Skeletal muscle satellite cell (primary cell): ENCODE measurements around the gene SMAD5.

Experiments used
- H3K27me3 ChIP-seq: 2 replicates; pipeline ENCODE4 v1.7.0; 2013; ENCODE audit warnings: low read length; ENCODE audit not compliant: control insufficient read depth, insufficient read depth
- H3K36me3 ChIP-seq: 2 replicates; pipeline ENCODE4 v1.7.0; 2013; ENCODE audit warnings: mild to moderate bottlenecking, control low read depth, low read length; ENCODE audit not compliant: insufficient read depth
- H3K4me1 ChIP-seq: 2 replicates; pipeline ENCODE4 v1.7.0; 2013; ENCODE audit warnings: low read length; ENCODE audit not compliant: control insufficient read depth, insufficient read depth
- H3K4me2 ChIP-seq: 2 replicates; pipeline ENCODE4 v1.7.0; 2013; ENCODE audit warnings: mild to moderate bottlenecking, low read length
- H3K4me3 ChIP-seq: 2 replicates; pipeline ENCODE4 v1.7.0; 2013; ENCODE audit warnings: low read length
- H3K9ac ChIP-seq: 2 replicates; pipeline ENCODE4 v1.7.0; 2013; ENCODE audit warnings: mild to moderate bottlenecking, low read depth, low read length, moderate library complexity
- H3K9me3 ChIP-seq: replicated peaks from 2 replicates; pipeline ENCODE4 v1.7.0; 2013; ENCODE audit warnings: mild to moderate bottlenecking, control low read depth, low read length

The SMAD5 gene

GRCh38 chr5:136162008-136162407 lies 29.4 kb downstream of the SMAD5 start:
- H3K4me1 ChIP-seq: peaks cover 4% of the 10 kb centered on the region
- H3K27me3 ChIP-seq: no peaks in the 10 kb centered on the region
- H3K9ac ChIP-seq: no peak overlapping the region
- no peak overlapping the region for H3K4me2 ChIP-seq
- no peaks in the 10 kb centered on the region for H3K9me3 ChIP-seq
- no peak overlapping the region for H3K4me3 ChIP-seq
- peaks cover 47% of the 10 kb centered on the region for H3K36me3 ChIP-seq

DNA sequence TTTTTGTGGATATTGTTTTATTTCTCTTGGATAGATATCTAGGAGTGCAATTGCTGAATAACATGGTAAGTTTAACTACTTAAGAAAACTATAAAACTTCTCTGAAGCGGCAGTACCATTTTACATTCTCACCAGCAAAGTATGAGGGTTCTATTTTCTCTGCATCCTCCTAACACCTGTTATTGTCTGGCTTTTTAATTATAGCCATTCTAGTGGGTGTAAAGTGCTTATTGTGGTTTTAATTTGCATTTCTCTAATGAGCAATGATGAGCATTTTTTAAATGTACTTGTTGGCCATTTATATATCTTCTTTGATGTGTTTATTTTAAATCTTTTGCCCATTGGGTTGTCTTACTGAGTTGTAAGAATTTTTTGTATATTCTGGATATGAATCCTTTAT lies 31.6 kb downstream of the SMAD5 start:
- Histone ChIP-seq H3K4me2 (no peak overlapping the region), H3K4me3 (no peak overlapping the region), H3K27me3 (no peaks in the 10 kb centered on the region), H3K36me3 (peaks cover 45% of the 10 kb centered on the region), H3K4me1 (peaks cover under 1% of the 10 kb centered on the region), H3K9me3 (no peaks in the 10 kb centered on the region), H3K9ac (no peak overlapping the region)

DNA sequence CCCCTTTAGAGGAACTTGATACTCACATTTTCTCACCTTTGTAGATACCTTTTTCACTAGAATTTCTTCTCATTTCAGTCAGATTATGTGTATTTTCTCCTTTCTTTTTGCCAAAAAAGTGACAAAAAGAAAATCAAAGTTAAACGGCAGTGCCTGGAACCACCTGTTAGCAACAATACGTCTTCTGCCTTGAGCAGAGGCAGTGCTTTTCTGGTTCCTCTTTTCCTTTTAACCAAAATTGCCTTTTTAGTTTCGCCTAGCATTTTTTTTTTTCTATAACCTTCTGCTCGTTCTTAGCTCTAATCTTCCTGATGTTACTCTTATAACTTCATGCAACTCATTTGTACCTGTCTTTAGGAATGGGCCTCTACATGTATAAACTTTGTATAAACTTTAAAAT lies 34.3 kb downstream of the SMAD5 start:
- no peak overlapping the region for H3K4me2 ChIP-seq
- H3K9me3 ChIP-seq: no peaks in the 10 kb centered on the region
- no peak overlapping the region for H3K9ac ChIP-seq
- peaks cover 45% of the 10 kb centered on the region for H3K36me3 ChIP-seq
- H3K4me3 ChIP-seq: no peak overlapping the region
- H3K27me3 ChIP-seq: no peaks in the 10 kb centered on the region
- no peaks in the 10 kb centered on the region for H3K4me1 ChIP-seq

GRCh38 chr5:136169218-136169617 lies 36.6 kb downstream of the SMAD5 start:
- Histone ChIP-seq H3K9me3 (no peaks in the 10 kb centered on the region), H3K4me1 (no peaks in the 10 kb centered on the region), H3K36me3 (peaks cover 50% of the 10 kb centered on the region), H3K4me3 (no peak overlapping the region), H3K9ac (no peak overlapping the region), H3K27me3 (no peaks in the 10 kb centered on the region), H3K4me2 (no peak overlapping the region)

GRCh38 chr5:136174021-136174659 lies 41.5 kb downstream of the SMAD5 start:
- H3K27me3 ChIP-seq: no peaks in the 10 kb centered on the region

DNA sequence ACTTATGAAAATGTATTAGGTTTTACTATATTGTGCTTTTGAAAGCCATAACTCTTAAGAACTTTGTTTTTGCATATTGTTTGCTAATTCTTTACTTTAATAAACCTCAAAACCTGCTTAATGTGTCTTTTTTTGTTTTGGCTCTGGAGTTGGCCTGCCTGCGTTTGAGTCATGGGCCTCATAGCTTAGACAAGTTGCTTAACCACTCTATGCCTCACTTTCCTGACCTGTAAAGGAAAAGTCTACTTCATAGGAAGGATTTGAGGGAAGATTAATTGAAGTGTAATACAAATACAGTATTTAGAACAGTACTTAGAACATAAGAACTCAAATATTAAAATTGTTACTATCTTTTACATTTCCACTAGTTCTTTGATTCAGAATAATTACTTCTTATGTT lies 50.0 kb downstream of the SMAD5 start:
- Histone ChIP-seq H3K36me3 (peaks cover 38% of the 10 kb centered on the region), H3K4me3 (no peak overlapping the region), H3K4me1 (no peaks in the 10 kb centered on the region), H3K9ac (no peak overlapping the region), H3K9me3 (no peaks in the 10 kb centered on the region), H3K27me3 (no peaks in the 10 kb centered on the region), H3K4me2 (no peak overlapping the region)

More at GRCh38 chr5:136174021-136174659, 41.5 kb downstream of the SMAD5 start:
- Histone ChIP-seq H3K9me3 (no peaks in the 10 kb centered on the region), H3K4me2 (no peak overlapping the region), H3K36me3 (peaks cover 55% of the 10 kb centered on the region), H3K4me3 (no peak overlapping the region), H3K4me1 (no peaks in the 10 kb centered on the region), H3K9ac (no peak overlapping the region)

DNA sequence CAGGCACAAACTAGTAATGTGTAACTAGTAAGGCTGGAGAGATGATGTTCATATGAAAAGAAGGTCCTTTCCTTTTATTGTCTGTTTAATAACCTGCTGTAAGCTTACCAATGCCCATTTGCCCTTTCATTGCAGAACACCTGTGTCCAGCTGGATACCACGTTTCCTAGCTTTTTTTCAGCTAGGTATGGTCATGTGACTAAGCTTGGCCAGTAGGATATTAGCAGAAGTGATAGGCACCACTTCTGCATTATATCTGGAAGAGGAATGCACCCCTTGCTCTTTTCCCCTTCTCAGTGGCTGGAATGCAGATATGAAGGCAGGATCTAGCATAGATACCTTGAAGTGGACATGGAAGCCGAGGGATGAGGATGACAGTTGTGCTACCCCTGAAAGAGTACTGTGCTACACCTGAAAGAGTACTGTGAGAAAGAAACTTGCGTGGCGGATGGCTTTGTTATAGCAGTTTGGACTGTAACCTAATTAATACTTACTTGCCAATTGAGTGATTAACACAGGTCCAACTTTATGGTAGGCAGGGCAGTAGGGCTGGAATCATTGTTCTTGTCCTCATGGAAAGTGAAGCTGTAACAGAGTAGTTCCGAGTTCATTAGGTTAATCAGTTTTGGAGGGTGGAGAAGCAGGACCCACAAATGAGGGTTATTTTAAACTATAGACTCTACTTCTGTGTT lies 53.5 kb downstream of the SMAD5 start:
- H3K9me3 ChIP-seq: no peaks in the 10 kb centered on the region
- peaks cover 30% of the 10 kb centered on the region for H3K36me3 ChIP-seq
- H3K9ac ChIP-seq: no peak overlapping the region
- peaks cover 19% of the 10 kb centered on the region for H3K27me3 ChIP-seq
- H3K4me1 ChIP-seq: no peaks in the 10 kb centered on the region
- H3K4me2 ChIP-seq: no peak overlapping the region
- no peak overlapping the region for H3K4me3 ChIP-seq

DNA sequence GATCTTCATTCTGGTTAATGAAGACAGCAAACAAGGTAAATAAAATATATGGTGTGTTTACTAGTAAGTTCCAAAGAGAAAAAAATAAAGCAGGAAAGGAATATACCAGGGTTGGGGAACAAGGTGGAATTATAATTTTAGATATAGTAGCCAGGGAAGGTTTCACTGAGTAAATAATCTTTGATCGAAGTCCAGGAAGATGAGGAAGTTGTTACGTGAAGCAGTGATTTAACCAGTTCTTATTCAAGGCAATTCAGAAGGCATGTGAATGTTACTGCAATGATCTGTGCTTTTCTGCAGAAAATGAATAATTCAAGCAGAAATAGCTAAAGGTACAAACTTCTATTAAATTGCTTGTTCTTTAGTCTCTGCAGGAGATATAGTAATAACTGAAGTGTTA lies 54.2 kb downstream of the SMAD5 start:
- Histone ChIP-seq H3K4me2 (no peak overlapping the region), H3K4me3 (no peak overlapping the region)

DNA sequence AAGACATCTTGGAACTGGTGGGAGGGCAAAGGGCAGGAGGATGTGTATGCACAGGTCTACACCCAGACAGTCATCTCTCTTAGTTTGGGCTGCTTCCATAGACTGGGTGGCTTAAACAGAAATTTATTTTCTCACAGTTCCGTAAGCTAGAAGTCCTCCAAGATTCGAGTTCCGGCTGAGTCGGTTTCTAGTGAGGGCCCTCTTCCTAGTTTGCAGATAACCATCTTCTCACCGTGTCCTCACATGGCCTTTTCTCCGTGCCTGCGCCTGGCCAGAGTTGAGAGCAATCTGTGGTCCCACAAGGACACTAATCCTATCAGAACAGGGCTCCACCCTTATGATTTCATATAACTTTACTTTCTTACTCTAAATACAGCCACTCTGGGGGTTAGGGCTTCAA lies 56.2 kb downstream of the SMAD5 start:
- Histone ChIP-seq H3K4me3 (no peak overlapping the region), H3K4me1 (peaks cover 17% of the 10 kb centered on the region), H3K9me3 (no peaks in the 10 kb centered on the region), H3K27me3 (peaks cover 46% of the 10 kb centered on the region), H3K9ac (no peak overlapping the region), H3K36me3 (peaks cover 30% of the 10 kb centered on the region), H3K4me2 (no peak overlapping the region)

More for the DNA sequence above, 54.2 kb downstream of the SMAD5 start:
- H3K27me3 ChIP-seq: peaks cover 25% of the 10 kb centered on the region
- H3K9ac ChIP-seq: no peak overlapping the region
- H3K36me3 ChIP-seq: peaks cover 30% of the 10 kb centered on the region
- H3K9me3 ChIP-seq: no peaks in the 10 kb centered on the region
- H3K4me1 ChIP-seq: peaks cover 5% of the 10 kb centered on the region

GRCh38 chr5:136190091-136190720 lies 57.6 kb downstream of the SMAD5 start:
- Histone ChIP-seq H3K9me3 (no peaks in the 10 kb centered on the region), H3K4me3 (no peak overlapping the region), H3K36me3 (peaks cover 30% of the 10 kb centered on the region), H3K4me1 (peaks cover 17% of the 10 kb centered on the region), H3K9ac (no peak overlapping the region), H3K4me2 (no peak overlapping the region), H3K27me3 (peaks cover 57% of the 10 kb centered on the region)

DNA sequence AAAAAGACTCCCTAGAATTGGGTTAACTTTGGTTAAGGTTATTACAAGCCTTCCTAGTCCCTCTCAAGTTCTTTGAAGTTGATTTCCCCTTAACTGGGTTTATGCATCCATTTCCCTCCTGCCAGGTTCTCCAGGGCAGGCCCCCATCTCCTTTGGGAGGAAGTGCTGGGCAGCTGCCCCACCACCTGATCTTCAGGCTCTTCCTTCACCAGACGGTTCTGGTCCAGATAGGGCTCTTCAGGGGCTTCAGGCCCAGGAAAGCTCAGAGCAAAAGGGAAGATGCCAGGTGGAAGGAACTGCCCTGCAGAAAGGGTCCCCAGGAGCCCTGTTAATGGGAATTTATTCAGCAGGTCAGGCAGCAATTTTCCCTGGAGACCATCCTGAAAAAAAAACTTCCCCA lies 58.3 kb downstream of the SMAD5 start:
- no peak overlapping the region for H3K9ac ChIP-seq
- H3K36me3 ChIP-seq: peaks cover 29% of the 10 kb centered on the region
- no peaks in the 10 kb centered on the region for H3K9me3 ChIP-seq
- H3K27me3 ChIP-seq: peaks cover 62% of the 10 kb centered on the region
- no peak overlapping the region for H3K4me2 ChIP-seq
- H3K4me3 ChIP-seq: no peak overlapping the region
- peaks cover 17% of the 10 kb centered on the region for H3K4me1 ChIP-seq
